ENCODE results near the gene ST8SIA2. TPM values are rescaled to one million over a fixed set of nuclear protein-coding genes. Genes with fewer than 3 reads are reported as not detected.

ST8SIA2 gene
- total RNA-seq, 1 donor from 2014 or later, result 4.1 TPM

DNA sequence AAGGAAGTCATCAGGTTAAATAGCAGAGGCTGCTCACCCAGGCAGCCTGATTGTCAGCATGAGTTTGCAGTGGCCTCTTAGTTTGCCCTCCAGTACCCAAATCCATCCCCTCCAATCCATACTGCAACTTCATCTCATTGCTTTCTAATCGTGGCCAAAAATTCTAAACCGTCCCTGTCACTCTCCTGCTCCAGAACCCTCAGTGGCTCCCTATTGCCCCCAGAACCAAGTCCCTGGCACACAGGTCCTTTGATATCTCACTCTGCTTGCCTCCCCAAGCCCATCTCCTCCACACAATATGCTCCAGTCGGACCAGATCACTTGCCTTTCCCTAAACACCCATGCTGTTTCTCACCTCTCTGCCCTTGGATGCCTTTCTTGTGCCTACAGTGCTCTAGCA is 49.7 kb downstream of the ST8SIA2 start:
- no peak for DNase-seq (ENCODE audit: low spot score)
- no peaks in the 10 kb centered on the region for H3K4me1 Mint-ChIP-seq (ENCODE audit: unreplicated experiment)
- H3K9me3 Mint-ChIP-seq (ENCODE audit: unreplicated experiment), result no peaks in the 10 kb centered on the region
- TF ChIP-seq, protein P1, sequence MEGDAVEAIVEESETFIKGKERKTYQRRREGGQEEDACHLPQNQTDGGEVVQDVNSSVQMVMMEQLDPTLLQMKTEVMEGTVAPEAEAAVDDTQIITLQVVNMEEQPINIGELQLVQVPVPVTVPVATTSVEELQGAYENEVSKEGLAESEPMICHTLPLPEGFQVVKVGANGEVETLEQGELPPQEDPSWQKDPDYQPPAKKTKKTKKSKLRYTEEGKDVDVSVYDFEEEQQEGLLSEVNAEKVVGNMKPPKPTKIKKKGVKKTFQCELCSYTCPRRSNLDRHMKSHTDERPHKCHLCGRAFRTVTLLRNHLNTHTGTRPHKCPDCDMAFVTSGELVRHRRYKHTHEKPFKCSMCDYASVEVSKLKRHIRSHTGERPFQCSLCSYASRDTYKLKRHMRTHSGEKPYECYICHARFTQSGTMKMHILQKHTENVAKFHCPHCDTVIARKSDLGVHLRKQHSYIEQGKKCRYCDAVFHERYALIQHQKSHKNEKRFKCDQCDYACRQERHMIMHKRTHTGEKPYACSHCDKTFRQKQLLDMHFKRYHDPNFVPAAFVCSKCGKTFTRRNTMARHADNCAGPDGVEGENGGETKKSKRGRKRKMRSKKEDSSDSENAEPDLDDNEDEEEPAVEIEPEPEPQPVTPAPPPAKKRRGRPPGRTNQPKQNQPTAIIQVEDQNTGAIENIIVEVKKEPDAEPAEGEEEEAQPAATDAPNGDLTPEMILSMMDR (IDR thresholded peaks at IDR 0.05; ENCODE audit: unreplicated experiment), result no peak
- H3K36me3 Mint-ChIP-seq (ENCODE audit: low read depth, unreplicated experiment), result no peaks in the 10 kb centered on the region
- no peak overlapping the region for H3K4me3 Mint-ChIP-seq (ENCODE audit: unreplicated experiment)
- no peaks in the 10 kb centered on the region for H3K27me3 Mint-ChIP-seq (ENCODE audit: unreplicated experiment)
- H3K27ac Mint-ChIP-seq (ENCODE audit: unreplicated experiment), result no peak overlapping the region

DNA sequence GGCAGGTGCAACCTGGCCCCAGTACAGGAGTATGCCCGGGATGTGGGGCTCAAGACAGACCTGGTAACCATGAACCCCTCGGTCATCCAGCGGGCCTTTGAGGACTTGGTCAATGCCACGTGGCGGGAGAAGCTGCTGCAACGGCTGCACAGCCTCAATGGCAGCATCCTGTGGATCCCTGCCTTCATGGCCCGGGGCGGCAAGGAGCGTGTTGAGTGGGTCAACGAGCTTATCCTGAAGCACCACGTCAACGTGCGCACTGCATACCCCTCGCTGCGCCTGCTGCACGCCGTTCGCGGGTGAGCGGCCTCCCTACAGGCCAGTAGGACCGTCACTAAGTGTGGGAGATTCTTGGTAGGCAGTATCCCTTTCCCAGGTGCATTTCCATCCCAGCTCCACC is 51.0 kb downstream of the ST8SIA2 start:
- Mint-ChIP-seq H3K4me1 (ENCODE audit: unreplicated experiment) (no peaks in the 10 kb centered on the region), H3K36me3 (ENCODE audit: low read depth, unreplicated experiment) (no peaks in the 10 kb centered on the region), H3K4me3 (ENCODE audit: unreplicated experiment) (no peak overlapping the region)

DNA sequence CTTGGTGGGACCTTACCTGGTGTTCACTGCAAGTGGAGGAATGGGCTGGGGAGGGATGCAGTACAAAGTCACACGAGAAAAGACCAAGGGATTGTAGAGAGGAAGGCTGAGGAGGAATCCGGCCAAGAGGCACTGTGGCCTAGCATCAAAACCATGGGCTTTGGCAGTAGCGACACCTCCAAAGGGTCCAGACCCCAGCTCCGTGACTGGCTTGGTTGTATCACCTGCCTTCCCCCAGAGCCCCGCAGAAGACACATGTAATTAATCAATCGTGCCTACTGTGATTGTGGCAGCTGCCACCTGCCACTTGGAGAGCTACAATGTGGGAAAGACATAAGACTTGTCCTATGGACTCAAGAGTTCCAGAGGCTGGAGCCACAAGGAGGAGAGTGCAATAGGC is 54.7 kb downstream of the ST8SIA2 start:
- no peaks in the 10 kb centered on the region for H3K4me1 Mint-ChIP-seq (ENCODE audit: unreplicated experiment)
- H3K9me3 Mint-ChIP-seq (ENCODE audit: unreplicated experiment), result no peaks in the 10 kb centered on the region
- no peaks in the 10 kb centered on the region for H3K36me3 Mint-ChIP-seq (ENCODE audit: low read depth, unreplicated experiment)
- DNase-seq (ENCODE audit: low spot score), result no peak
- H3K4me3 Mint-ChIP-seq (ENCODE audit: unreplicated experiment), result no peak overlapping the region
- no peak overlapping the region for H3K27ac Mint-ChIP-seq (ENCODE audit: unreplicated experiment)
- H3K27me3 Mint-ChIP-seq (ENCODE audit: unreplicated experiment), result peaks cover 3% of the 10 kb centered on the region
- TF ChIP-seq, protein P1 (IDR thresholded peaks at IDR 0.05; ENCODE audit: unreplicated experiment), result no peak

More for the DNA sequence above, 51.0 kb downstream of the ST8SIA2 start:
- TF ChIP-seq, protein P1 (IDR thresholded peaks at IDR 0.05; ENCODE audit: unreplicated experiment), result no peak
- no peak for DNase-seq (ENCODE audit: low spot score)
- H3K27ac Mint-ChIP-seq (ENCODE audit: unreplicated experiment), result no peak overlapping the region
- no peaks in the 10 kb centered on the region for H3K9me3 Mint-ChIP-seq (ENCODE audit: unreplicated experiment)
- H3K27me3 Mint-ChIP-seq (ENCODE audit: unreplicated experiment), result no peaks in the 10 kb centered on the region

DNA sequence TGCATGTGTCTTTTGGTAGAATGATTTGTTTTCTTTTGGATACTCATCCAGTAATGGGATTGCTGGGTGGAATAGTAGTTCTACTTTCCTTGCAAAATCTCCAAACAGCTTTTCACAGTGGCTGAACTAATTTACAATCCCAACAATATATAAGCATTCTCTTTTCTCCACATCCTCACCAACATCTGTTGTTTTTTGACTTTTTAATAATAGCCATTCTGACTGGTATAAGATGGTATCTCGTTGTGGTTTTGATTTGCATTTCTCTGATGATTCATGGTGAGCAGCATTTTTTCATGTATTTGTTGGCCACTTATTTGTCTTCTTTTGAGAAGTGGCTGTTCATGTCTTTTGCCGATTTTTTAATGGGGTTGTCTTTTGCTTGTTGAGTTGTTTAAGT is 55.8 kb downstream of the ST8SIA2 start:
- TF ChIP-seq, protein P1 (IDR thresholded peaks at IDR 0.05; ENCODE audit: unreplicated experiment), result no peak
- Mint-ChIP-seq H3K4me3 (ENCODE audit: unreplicated experiment) (no peak overlapping the region), H3K27ac (ENCODE audit: unreplicated experiment) (no peak overlapping the region), H3K9me3 (ENCODE audit: unreplicated experiment) (no peaks in the 10 kb centered on the region), H3K36me3 (ENCODE audit: low read depth, unreplicated experiment) (no peaks in the 10 kb centered on the region), H3K4me1 (ENCODE audit: unreplicated experiment) (no peaks in the 10 kb centered on the region), H3K27me3 (ENCODE audit: unreplicated experiment) (peaks cover 3% of the 10 kb centered on the region)
- DNase-seq (ENCODE audit: low spot score), result no peak

DNA sequence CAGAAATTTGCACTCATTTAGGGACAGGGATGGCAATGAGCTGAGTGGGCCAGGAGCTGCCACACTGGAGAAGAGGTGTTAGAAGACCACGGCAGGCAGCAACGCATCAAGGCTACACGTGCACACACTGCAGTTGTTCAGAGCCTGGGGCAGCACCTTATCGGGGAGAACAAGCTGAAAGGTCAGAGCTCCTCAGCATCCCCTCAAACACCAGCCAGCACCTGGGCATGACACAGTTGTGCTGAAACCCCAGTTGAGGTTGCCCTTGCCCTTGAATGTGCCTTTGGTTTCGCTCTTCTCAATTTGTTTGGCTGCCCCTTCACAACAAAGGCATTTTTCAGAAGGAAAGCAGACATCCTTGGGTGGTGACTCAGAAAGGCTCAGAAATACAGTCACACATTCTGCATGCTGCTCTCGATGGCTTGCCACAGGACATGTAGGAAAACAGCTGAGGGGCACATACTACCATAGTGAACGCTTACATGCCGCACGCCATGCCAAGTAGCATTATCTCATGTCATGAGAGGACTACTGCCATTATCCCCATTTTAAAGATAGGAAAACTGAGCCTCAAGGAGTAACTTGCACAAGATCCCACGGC is 57.6 kb downstream of the ST8SIA2 start:
- TF ChIP-seq, protein P1 (IDR thresholded peaks at IDR 0.05; ENCODE audit: unreplicated experiment), result no peak
- Mint-ChIP-seq H3K36me3 (ENCODE audit: low read depth, unreplicated experiment) (no peaks in the 10 kb centered on the region), H3K27me3 (ENCODE audit: unreplicated experiment) (peaks cover 3% of the 10 kb centered on the region), H3K4me1 (ENCODE audit: unreplicated experiment) (no peaks in the 10 kb centered on the region), H3K9me3 (ENCODE audit: unreplicated experiment) (no peaks in the 10 kb centered on the region), H3K4me3 (ENCODE audit: unreplicated experiment) (no peak overlapping the region), H3K27ac (ENCODE audit: unreplicated experiment) (no peak overlapping the region)
- DNase-seq (ENCODE audit: low spot score), result no peak

All from endothelial cell (in vitro differentiated cells).